B cell (primary cell): ENCODE data around the gene EXOSC10. TPM values are rescaled to one million over a fixed set of nuclear protein-coding genes. Genes with fewer than 3 reads are reported as not detected.

Experiments used
- ATAC-seq: fragments of 200-7000 bp; cut with Tn5 transposase; one replicate; pipeline ENCODE4 v1.10.0; 2021; ENCODE audit warnings: low read depth, mild to moderate bottlenecking, moderate number of reproducible peaks, moderate library complexity
- CTCF ChIA-PET: fragments of 350-600 bp; sonication (Branson Sonifier 250); formaldehyde crosslinking; loops from one replicate; lab custom pipeline; 2021; ENCODE audit warnings: antibody characterized with exemption, inconsistent platforms; lab: Charles Lee
- POLR2A ChIA-PET: fragments of 350-600 bp; sonication (Branson Sonifier 250); formaldehyde crosslinking; loops from one replicate; lab custom pipeline; 2021; ENCODE audit warnings: antibody characterized with exemption; lab: Charles Lee
- DNase-seq: peaks from one replicate; pipeline ENCODE4 v3.0.0; 2013
- H2AFZ ChIP-seq: 2 replicates; pipeline ENCODE4 v1.6.1; 2012; ENCODE audit warnings: mild to moderate bottlenecking, low read depth, low read length; ENCODE audit not compliant: insufficient read depth, poor library complexity, severe bottlenecking
- H3K27ac ChIP-seq, 2 donors: 1 replicate in 1 of 2; 2 replicates in 1 of 2; pipeline ENCODE4 v1.5.1; 2012 to 2013; ENCODE audit warnings: low read length in 2 of 2, mild to moderate bottlenecking in 2 of 2, moderate library complexity in 1 of 2
- H3K27me3 ChIP-seq, 4 experiments: fragments of 200-600 bp in 1 of 4; sonication (generic) in 1 of 4; replicated peaks in 1 of 4; 1 replicate in 2 of 4; 2 replicates in 2 of 4; pipeline versions ENCODE4 v1.6.1 to v1.7.0; 2013 to 2016; ENCODE audit warnings: low read length in 3 of 4, mild to moderate bottlenecking in 2 of 4, mixed read lengths in 1 of 4, moderate library complexity in 1 of 4; ENCODE audit not compliant: insufficient read depth in 4 of 4, control insufficient read depth in 3 of 4; ENCODE audit errors: control extremely low read depth in 1 of 4
- H3K36me3 ChIP-seq, 2 experiments: replicated peaks in 1 of 2; 1 replicate in 1 of 2; 2 replicates in 1 of 2; pipeline versions ENCODE4 v1.6.1 to v1.7.1; 2013; ENCODE audit warnings: low read length in 1 of 2; ENCODE audit not compliant: insufficient read depth in 2 of 2, control insufficient read depth in 1 of 2; ENCODE audit errors: control extremely low read depth in 1 of 2, extremely low read depth in 1 of 2
- H3K4me1 ChIP-seq, 2 donors: fragments of 200-600 bp in 1 of 2; sonication (generic) in 1 of 2; 1 replicate in 1 of 2; 2 replicates in 1 of 2; pipeline versions ENCODE4 v1.5.1 to v1.6.1; 2013 to 2017; ENCODE audit warnings: low read length in 2 of 2; ENCODE audit not compliant: control insufficient read depth in 2 of 2, insufficient read depth in 2 of 2
- H3K4me2 ChIP-seq: replicated peaks from 2 replicates; pipeline ENCODE3; 2012; ENCODE audit warnings: mild to moderate bottlenecking, low read depth, low read length; ENCODE audit not compliant: poor library complexity, severe bottlenecking
- H3K4me3 ChIP-seq, 5 experiments: fragments of 200-600 bp in 1 of 5; sonication (generic) in 1 of 5; 1 replicate in 3 of 5; 2 replicates in 2 of 5; pipeline versions ENCODE4 v1.5.1 to v1.7.0; 2011 to 2016; ENCODE audit warnings: low read length in 4 of 5, mild to moderate bottlenecking in 4 of 5, low read depth in 2 of 5, control low read depth in 1 of 5, moderate library complexity in 1 of 5; ENCODE audit not compliant: insufficient read depth in 1 of 5; ENCODE audit errors: control extremely low read depth in 1 of 5, extremely low read depth in 1 of 5
- H3K79me2 ChIP-seq: fragments of 200-600 bp; sonication (generic); one replicate; pipeline ENCODE4 v1.6.0; 2016; ENCODE audit warnings: low read length; ENCODE audit not compliant: control insufficient read depth, insufficient read depth
- H3K9ac ChIP-seq: fragments of 200-600 bp; sonication (generic); 2 replicates; pipeline ENCODE4 v1.6.1; 2017; ENCODE audit warnings: mild to moderate bottlenecking, low read length, moderate library complexity
- H3K9me3 ChIP-seq, 3 donors: one replicate each; pipeline versions ENCODE4 v1.6.1 to v1.7.1; 2013; ENCODE audit warnings: low read length in 2 of 3; ENCODE audit not compliant: control insufficient read depth in 2 of 3, insufficient read depth in 1 of 3; ENCODE audit errors: control extremely low read depth in 1 of 3
- H4K20me1 ChIP-seq: 2 replicates; pipeline ENCODE4 v1.6.0; 2012; ENCODE audit warnings: mild to moderate bottlenecking, low read length; ENCODE audit not compliant: insufficient read depth, control insufficient read depth, poor library complexity, severe bottlenecking
- H3K27ac Mint-ChIP-seq: one replicate; pipeline ENCODE4 v1.8.0; 2021; ENCODE audit warnings: mixed read lengths
- H3K27me3 Mint-ChIP-seq: one replicate; pipeline ENCODE4 v1.8.0; 2021; ENCODE audit warnings: mixed read lengths
- H3K4me1 Mint-ChIP-seq: one replicate; pipeline ENCODE4 v1.8.0; 2021; ENCODE audit warnings: mixed read lengths
- H3K4me3 Mint-ChIP-seq: one replicate; pipeline ENCODE4 v1.8.0; 2021; ENCODE audit warnings: mixed read lengths
- H3K9me3 Mint-ChIP-seq: one replicate; pipeline ENCODE4 v1.8.0; 2022; ENCODE audit warnings: mixed read lengths; ENCODE audit not compliant: insufficient read depth
- CTCF ChIP-seq: fragments of 200-600 bp; IDR thresholded peaks from one replicate; pipeline ENCODE4 v1.8.0; 2022; ENCODE audit warnings: antibody characterized with exemption, mild to moderate bottlenecking
- EZH2 ChIP-seq: IDR thresholded peaks from 2 replicates; pipeline ENCODE4 v1.6.1; 2012; ENCODE audit warnings: borderline replicate concordance, low read depth, mild to moderate bottlenecking, moderate library complexity, low read length; ENCODE audit not compliant: insufficient read depth, poor library complexity, severe bottlenecking
- WGBS: methylation state at CpG from one replicate; pipeline ENCODE4 v1.1.5; 2013; ENCODE audit warnings: missing lambda C conversion rate; ENCODE audit not compliant: insufficient coverage; 5-methylcytosine and 5-hydroxymethylcytosine counted together
- intact Hi-C: fragments of 100-400 bp; cut with micrococcal nuclease; formaldehyde crosslinking; loops from one replicate; pipeline ENCODE4 v1.10.0; 2022
- polyA plus RNA-seq: library from polyadenylated mRNA; depleted of rRNA; stranded (reverse); fragments of >200 nt; gene quantifications from 2 replicates; pipeline ENCODE4 v1.2.3, GENCODE V29; 2012
- total RNA-seq, 2 donors: library from RNA; stranded (reverse); fragments of 120-200 nt in 1 of 2; gene quantifications; 1 replicate in 1 of 2; 2 replicates in 1 of 2; pipeline versions ENCODE4 v1.2.3 to v1.2.4, GENCODE V29; 2013 to 2022

Gene EXOSC10
- total and polyA plus RNA-seq, 2 donors (not counting 1 experiment from before 2014, with no cell fraction given) = 83.4 to 119 TPM

DNA sequence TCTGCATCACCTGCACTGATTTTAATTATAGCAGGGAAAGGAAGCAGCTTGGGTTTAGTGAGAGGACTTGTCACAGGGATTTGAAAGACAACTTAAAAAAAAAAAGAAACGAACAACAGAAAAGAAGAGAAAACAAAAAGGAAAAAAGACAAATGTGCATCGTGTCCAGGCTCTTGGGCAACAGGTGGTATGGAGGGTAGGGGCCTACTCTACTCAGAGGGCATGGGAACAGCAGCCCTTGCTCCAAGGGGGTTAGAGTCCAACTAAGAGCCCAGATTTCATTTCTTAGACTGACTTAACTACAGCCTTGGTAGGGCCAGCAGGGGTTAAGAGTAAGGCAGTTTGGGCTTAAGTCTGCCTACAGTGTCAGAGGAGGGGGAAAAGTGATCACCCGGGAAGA, 15.3 kb upstream of the EXOSC10 start:
- H3K9me3 Mint-ChIP-seq = no peaks in the 10 kb centered on the region
- ChIA-PET CTCF (no interaction called here), POLR2A (no interaction called here)
- H2AFZ ChIP-seq = no peak overlapping the region
- no peak overlapping the region for H3K4me3 Mint-ChIP-seq
- no peak for DNase-seq
- H3K27ac Mint-ChIP-seq = no peak overlapping the region
- H3K4me1 ChIP-seq = no peaks in the 10 kb centered on the region
- no peaks in the 10 kb centered on the region for H3K79me2 ChIP-seq
- H3K4me1 Mint-ChIP-seq = no peaks in the 10 kb centered on the region
- 100% methylated on average over 2 of the region's 3 CpGs for WGBS
- no peaks in the 10 kb centered on the region for H3K9me3 ChIP-seq
- TF ChIP-seq CTCF (no peak), EZH2 (no peak)
- H3K4me2 ChIP-seq = no peak overlapping the region
- H3K4me3 ChIP-seq = no peak overlapping the region
- no peak overlapping the region for H3K27ac ChIP-seq
- intact Hi-C loops = no loop called here
- no peaks in the 10 kb centered on the region for H4K20me1 ChIP-seq
- H3K9ac ChIP-seq = no peak overlapping the region
- no peak for ATAC-seq
- peaks cover 10 to 51% of the 10 kb centered on the region in 2 experiments for H3K36me3 ChIP-seq
- no peaks in the 10 kb centered on the region for H3K27me3 Mint-ChIP-seq
- H3K27me3 ChIP-seq = no peaks in the 10 kb centered on the region

- Histone ChIP-seq H3K4me3 (no peak overlapping the region), H3K4me2 (no peak overlapping the region), H4K20me1 (no peaks in the 10 kb centered on the region), H3K9me3 (no peaks in the 10 kb centered on the region), H2AFZ (no peak overlapping the region), H3K27me3 (no peaks in the 10 kb centered on the region), H3K27ac (no peak overlapping the region), H3K4me1 (no peaks in the 10 kb centered on the region), H3K36me3 (peaks cover 1 to 49% of the 10 kb centered on the region in 2 experiments), H3K79me2 (no peaks in the 10 kb centered on the region), H3K9ac (no peak overlapping the region)
- ChIA-PET POLR2A (no interaction called here), CTCF (interaction anchor here (1.2 to 1.6 kb wide), 2 partner anchors 11 to 72 kb away, joined by 3 to 4 read pairs; no protein-coding TSS in a partner anchor)
- intact Hi-C loops = no loop called here
- ATAC-seq = no peak
- H3K9me3 Mint-ChIP-seq = no peaks in the 10 kb centered on the region
- no peak for DNase-seq
- TF ChIP-seq CTCF (no peak), EZH2 (no peak)
- no peak overlapping the region for H3K4me3 Mint-ChIP-seq
- H3K27ac Mint-ChIP-seq = no peak overlapping the region
- H3K4me1 Mint-ChIP-seq = no peaks in the 10 kb centered on the region
- no peaks in the 10 kb centered on the region for H3K27me3 Mint-ChIP-seq
- WGBS = 100% methylated on average over 2 of the region's 7 CpGs
These were observed 9.5 kb upstream of the EXOSC10 start for GRCh38 chr1:11109047-11109760.
